Body of pancreas (tissue), 4 donors: ENCODE results near the gene ELOF1.

Experiments
- CTCF ChIP-seq, 7 experiments: fragments of 450-650 bp in 4 of 7; fragments of 200-600 bp in 3 of 7; sonication (generic) in 3 of 7; IDR thresholded peaks; one replicate each; pipeline ENCODE4 v1.5.1; 2016 to 2019; ENCODE audit warnings: antibody characterized with exemption in 7 of 7
- POLR2A ChIP-seq, 3 donors: fragments of 450-650 bp; IDR thresholded peaks; one replicate each; pipeline ENCODE4 v1.6.1; 2016; ENCODE audit warnings: antibody characterized with exemption in 3 of 3, mild to moderate bottlenecking in 2 of 3

GRCh38 chr19:11556634-11557420, 2.2 kb downstream of the ELOF1 start:
- TF ChIP-seq CTCF (IDR thresholded peaks at IDR 0.05): no peak
- TF ChIP-seq POLR2A (IDR thresholded peaks at IDR 0.05): no peak
